GM12878 (cell line): Measurements from ENCODE around the gene ZNF837. TPM values are rescaled to one million over a fixed set of nuclear protein-coding genes. Genes with fewer than 3 reads are reported as not detected.
A peak's percentile ranks its signal among the peaks of the same experiment; 100 is the strongest.

Experiments used
- ATAC-seq: fragments of 200-7000 bp; cut with Tn5 transposase; 3 replicates; pipeline ENCODE4 v1.9.1; 2020; ENCODE audit warnings: mild to moderate bottlenecking, moderate library complexity
- BruUV-seq: library from RNA; stranded (reverse); fragments of 400-500 nt; replicated peaks from 2 replicates; lab custom pipeline; 2021; lab: Mats Ljungman, UMichigan
- CTCF ChIA-PET: fragments of 300-600 bp; sonication (Branson Sonifier 250); formaldehyde crosslinking; extraction: SDS; loops from one replicate; lab custom pipeline; 2021; ENCODE audit warnings: inconsistent platforms; lab: Yijun Ruan, JAX
- POLR2A ChIA-PET: fragments of 350-600 bp; formaldehyde crosslinking; extraction: SDS; loops from one replicate; lab custom pipeline; 2021; ENCODE audit warnings: inconsistent platforms; lab: Charles Lee
- RAD21 ChIA-PET: fragments of 300-600 bp; sonication (Branson Sonifier 250); formaldehyde crosslinking; loops from one replicate; lab custom pipeline; 2023; ENCODE audit warnings: antibody characterized with exemption; ENCODE audit not compliant: unreplicated experiment; lab: Charles Lee
- SMC1A ChIA-PET: fragments of 300-600 bp; sonication (Branson Sonifier 250); formaldehyde crosslinking; loops from one replicate; lab custom pipeline; 2023; ENCODE audit not compliant: unreplicated experiment, uncharacterized antibody; lab: Charles Lee
- DNase-seq: peaks from one replicate; pipeline ENCODE4 v3.0.0-alpha.2; 2011; ENCODE audit warnings: low read depth, low spot score
- FAIRE-seq: peaks from 3 replicates; lab custom pipeline; 2011; peaks lifted over from hg19 to GRCh38; lab: Jason Lieb, UNC
- H2AFZ ChIP-seq: 2 replicates; pipeline ENCODE4 v1.6.0; 2011; ENCODE audit warnings: low read depth, low read length, control low read depth; ENCODE audit not compliant: control insufficient read depth
- H3K27ac ChIP-seq: 2 replicates; pipeline ENCODE4 v1.5.1; 2011; ENCODE audit warnings: control low read depth; ENCODE audit not compliant: control insufficient read depth, insufficient read depth
- H3K27me3 ChIP-seq, 2 experiments: replicated peaks in 1 of 2; 2 replicates each; pipeline versions ENCODE4 v1.6.0 to v1.6.1; 2011; ENCODE audit warnings: low read length in 1 of 2; ENCODE audit not compliant: control insufficient read depth in 2 of 2, insufficient read depth in 2 of 2
- H3K36me3 ChIP-seq, 2 experiments: 2 replicates each; pipeline ENCODE4 v1.5.1; 2011; ENCODE audit warnings: low read length in 1 of 2; ENCODE audit not compliant: control insufficient read depth in 2 of 2, insufficient read depth in 2 of 2
- H3K4me1 ChIP-seq: 2 replicates; pipeline ENCODE4 v1.6.1; 2011; ENCODE audit warnings: mild to moderate bottlenecking, low read length, moderate library complexity, mixed read lengths; ENCODE audit not compliant: control insufficient read depth, insufficient read depth
- H3K4me2 ChIP-seq: 2 replicates; pipeline ENCODE4 v1.6.0; 2011; ENCODE audit warnings: control low read depth; ENCODE audit not compliant: control insufficient read depth, insufficient read depth
- H3K4me3 ChIP-seq: fragments of 200-600 bp; sonication (generic); 2 replicates; pipeline ENCODE4 v1.5.1; 2016
- H3K79me2 ChIP-seq: 2 replicates; pipeline ENCODE4 v1.6.0; 2011; ENCODE audit warnings: low read length; ENCODE audit not compliant: control insufficient read depth, insufficient read depth
- H3K9ac ChIP-seq: 2 replicates; pipeline ENCODE4 v1.8.0; 2011; ENCODE audit warnings: low read length, control low read depth, mixed read lengths; ENCODE audit not compliant: control insufficient read depth, insufficient read depth
- H3K9me3 ChIP-seq: replicated peaks from 3 replicates; pipeline ENCODE4 v1.5.1; 2011; ENCODE audit warnings: mild to moderate bottlenecking, low read length; ENCODE audit not compliant: control insufficient read depth, insufficient read depth
- H4K20me1 ChIP-seq: 2 replicates; pipeline ENCODE4 v1.6.0; 2011; ENCODE audit not compliant: control insufficient read depth, insufficient read depth
- BHLHE40 ChIP-seq, 2 experiments: fragments of 450-650 bp in 1 of 2; IDR thresholded peaks; 2 replicates each; pipeline ENCODE4 v1.6.1; 2011 to 2017; ENCODE audit warnings: low read depth in 2 of 2, borderline replicate concordance in 1 of 2, improper control_type of control experiment in 1 of 2, low read length in 1 of 2, mild to moderate bottlenecking in 1 of 2
- E4F1 ChIP-seq: fragments of 450-650 bp; IDR thresholded peaks from 2 replicates; pipeline ENCODE4 v1.6.1; 2018; ENCODE audit warnings: borderline replicate concordance, mild to moderate bottlenecking; ENCODE audit not compliant: partially characterized antibody
- GABPA ChIP-seq: IDR thresholded peaks from 2 replicates; pipeline ENCODE4 v1.6.1; 2014; ENCODE audit warnings: antibody characterized with exemption, low read depth, mild to moderate bottlenecking, inconsistent platforms
- MLLT1 ChIP-seq: fragments of 450-650 bp; IDR thresholded peaks from 2 replicates; pipeline ENCODE4 v1.6.1; 2016; ENCODE audit warnings: mild to moderate bottlenecking
- NKRF ChIP-seq: fragments of 450-650 bp; conservative IDR thresholded peaks from 2 replicates; pipeline ENCODE4 v1.6.1; 2017; ENCODE audit warnings: mild to moderate bottlenecking, moderate library complexity
- NR2C2 ChIP-seq: IDR thresholded peaks from 2 replicates; pipeline ENCODE4 v1.6.1; 2011; ENCODE audit warnings: borderline replicate concordance, low read depth; ENCODE audit not compliant: control insufficient read depth, insufficient read length
- PML ChIP-seq: IDR thresholded peaks from 2 replicates; pipeline ENCODE4 v1.6.1; 2012; ENCODE audit warnings: low read length, inconsistent platforms
- POLR2AphosphoS2 ChIP-seq: IDR thresholded peaks from 2 replicates; pipeline ENCODE4 v1.6.1; 2011; ENCODE audit warnings: low read depth, mild to moderate bottlenecking, low read length, improper control_type of control experiment, moderate library complexity
- RCOR1 ChIP-seq: conservative IDR thresholded peaks from 2 replicates; pipeline ENCODE4 v1.6.1; 2012; ENCODE audit warnings: low read depth, low read length, improper control_type of control experiment
- RUNX3 ChIP-seq: IDR thresholded peaks from 2 replicates; pipeline ENCODE4 v1.6.1; 2012; ENCODE audit warnings: low read length, inconsistent platforms
- SRF ChIP-seq, 2 experiments: IDR thresholded peaks; 2 replicates each; pipeline ENCODE4 v1.6.1; 2011; ENCODE audit warnings: low read depth in 2 of 2, low read length in 2 of 2, mild to moderate bottlenecking in 1 of 2, moderate library complexity in 1 of 2
- TAF1 ChIP-seq: IDR thresholded peaks from 2 replicates; pipeline ENCODE4 v1.6.1; 2011; ENCODE audit warnings: mild to moderate bottlenecking, low read depth, low read length, borderline replicate concordance
- TBL1XR1 ChIP-seq: IDR thresholded peaks from 2 replicates; pipeline ENCODE4 v1.6.1; 2012; ENCODE audit warnings: low read depth, low read length, improper control_type of control experiment
- ZNF217 ChIP-seq: fragments of 450-650 bp; IDR thresholded peaks from 2 replicates; pipeline ENCODE4 v1.6.1; 2017; ENCODE audit warnings: antibody characterized with exemption, mild to moderate bottlenecking
- WGBS: methylation state at CpG from one replicate; pipeline ENCODE4 v1.1.6; 2016; ENCODE audit warnings: low lambda C conversion rate; ENCODE audit not compliant: insufficient replicate concordance, insufficient coverage; ENCODE audit errors: missing lambda C conversion rate; 5-methylcytosine and 5-hydroxymethylcytosine counted together
- in situ Hi-C: fragments of 300-500 bp; cut with MboI; formaldehyde crosslinking; loops from 9 replicates; pipeline ENCODE4 v1.14.3; 2018; ENCODE audit warnings: mixed read lengths
- intact Hi-C: fragments of 100-400 bp; cut with micrococcal nuclease; formaldehyde crosslinking; loops from one replicate; pipeline ENCODE4 v1.14.2; 2022; ENCODE audit not compliant: unreplicated experiment
- polyA plus RNA-seq, 11 experiments: library from polyadenylated mRNA; depleted of rRNA in 4 of 11; unstranded in 6 of 11; stranded (reverse) in 5 of 11; fragments of >200 nt; fragmentation: Nextera tagmentation in 4 of 11; fragmentation: Illumina TruSeq in 1 of 11; extraction: Ambion mirVana in 4 of 11; extraction: Trizol in 1 of 11; gene quantifications; 1 replicate in 1 of 11; 2 replicates in 10 of 11; pipeline versions ENCODE4 v1.2.1 to v1.2.3, GENCODE V29; 2011 to 2016; ENCODE audit warnings: inconsistent platforms in 2 of 11, missing spikeins in 2 of 11, low read depth in 1 of 11
- total RNA-seq, 4 experiments: library from RNA; depleted of rRNA in 3 of 4; stranded (reverse); fragments of >200 nt in 3 of 4; fragmentation: Illumina TruSeq in 1 of 4; extraction: Trizol in 1 of 4; gene quantifications; 2 replicates each; pipeline versions ENCODE4 v1.2.1 to v1.2.3, GENCODE V29; 2013 to 2021
- TF ChIP-seq, protein P1 (sequence below): IDR thresholded peaks from 2 replicates; pipeline ENCODE4 v1.6.1; 2011; ENCODE audit warnings: low read depth, mild to moderate bottlenecking, low read length, moderate library complexity, borderline replicate concordance; ENCODE audit errors: extremely low read depth

The ZNF837 gene
- total and polyA plus RNA-seq, 10 of the 15 experiments (the other 5 are each of a cell fraction or from before 2014, with no cell fraction given) = 0.07 to 2.9 (median 2.0) TPM; not detected in 2

DNA sequence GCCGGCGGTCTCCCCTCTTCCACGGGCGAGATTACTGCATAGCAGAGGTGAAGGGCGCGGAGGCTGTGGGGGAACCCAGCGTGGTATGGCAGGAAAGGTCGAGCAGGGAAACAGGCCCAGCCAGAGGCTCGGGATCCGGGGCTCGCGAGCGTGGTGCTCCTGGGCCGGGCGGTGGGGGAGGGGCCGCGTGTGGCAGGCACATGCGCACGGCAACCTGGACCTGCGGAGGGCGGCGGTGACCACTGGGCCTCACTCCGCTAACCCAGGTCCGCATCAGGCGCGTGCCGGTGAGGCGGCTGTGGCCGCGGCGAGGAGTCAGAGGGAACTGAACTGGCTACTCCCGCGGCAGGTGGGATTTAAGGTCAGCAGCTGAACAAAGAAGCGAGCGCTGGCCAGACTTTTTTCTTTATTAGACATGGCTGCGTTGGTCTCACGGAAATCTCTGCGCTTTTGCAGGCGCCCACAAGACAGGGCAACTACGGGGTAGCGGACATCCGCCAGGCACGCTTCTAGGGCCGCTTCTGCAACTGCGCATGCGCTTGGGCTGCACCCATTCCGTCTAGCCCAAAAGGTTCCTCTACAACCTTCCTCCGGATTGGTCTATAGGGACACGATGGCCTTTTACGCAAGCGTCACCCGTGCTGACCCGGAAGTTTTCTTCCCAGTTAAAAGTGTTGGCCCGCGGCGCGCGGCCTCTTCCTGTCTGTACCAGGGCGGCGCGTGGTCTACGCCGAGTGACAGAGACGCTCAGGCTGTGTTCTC, 5.9 kb upstream of the ZNF837 start, which contains the start of gene RPS5:
RPS5 (plus strand) TSS at position 694 of the 762 bp plus-strand sequence. CDS start 869 bp downstream, outside the sequence.
- Histone ChIP-seq H3K4me3 (peak within 1 kb of the TSS; percentile 97), H3K27ac (peak within 1 kb of the TSS; percentile 97), H3K4me2 (peak within 1 kb of the TSS; percentile 88), H3K36me3 (peaks cover 0 to 14% of the 10 kb centered on the region in 2 experiments), H3K9ac (peak within 1 kb of the TSS; percentile 96), H3K27me3 (no peaks in the 10 kb centered on the region), H3K79me2 (peaks cover 44% of the 10 kb centered on the region), H3K4me1 (peaks cover 15% of the 10 kb centered on the region), H2AFZ (peak within 1 kb of the TSS; percentile 68), H3K9me3 (no peaks in the 10 kb centered on the region), H4K20me1 (no peaks in the 10 kb centered on the region)
- in situ Hi-C loops = no loop called here
- SMC1A ChIA-PET = interaction anchor here (1.5 kb wide), 1 partner anchor 23 kb away, joined by 3 read pairs; no protein-coding TSS in a partner anchor
- TSS peak; percentile 97 for BruUV-seq
- POLR2A ChIA-PET = interaction anchor here (1.5 kb wide), 1 partner anchor 102 kb away, joined by 4 read pairs; no protein-coding TSS in a partner anchor
- ATAC-seq (peak; percentile 90), FAIRE-seq (peak; percentile 93), DNase-seq (peak; percentile 96)
- RAD21 ChIA-PET = interaction anchor here (1.0 kb wide), 2 partner anchors 22 to 25 kb away, joined by 3 read pairs; partner anchors contain the start of gene ZNF584
- WGBS = 1% methylated on average over 58 of the region's 64 CpGs
- intact Hi-C loops = no loop called here
- CTCF ChIA-PET = interaction anchor here (0.6 kb wide), 1 partner anchor 56 kb away, joined by 3 read pairs; no protein-coding TSS in a partner anchor
- peak; percentile 92 to 95 for TF ChIP-seq BHLHE40 (IDR thresholded peaks at IDR 0.05; ENCODE audit: borderline replicate concordance in 1 of 2, low read depth in 2 of 2, low read length in 1 of 2)
- TF ChIP-seq RCOR1 = no peak; the same call in 1 of the 2 replicates
- TF ChIP-seq E4F1 = peak; percentile 53
- TF ChIP-seq SRF (IDR thresholded peaks at IDR 0.05; ENCODE audit: low read depth in 2 of 2, low read length in 2 of 2) = no peak
- TF ChIP-seq GABPA = peak; percentile 97
- TF ChIP-seq PML = peak; percentile 96
- TF ChIP-seq NR2C2 = peak; percentile 86
- TF ChIP-seq, protein P1, sequence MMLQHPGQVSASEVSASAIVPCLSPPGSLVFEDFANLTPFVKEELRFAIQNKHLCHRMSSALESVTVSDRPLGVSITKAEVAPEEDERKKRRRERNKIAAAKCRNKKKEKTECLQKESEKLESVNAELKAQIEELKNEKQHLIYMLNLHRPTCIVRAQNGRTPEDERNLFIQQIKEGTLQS = no peak
- TF ChIP-seq POLR2AphosphoS2 = peak; percentile 92
- peak; percentile 96 for TF ChIP-seq TAF1
- TF ChIP-seq ZNF217 = no peak
- peak; percentile 60 for TF ChIP-seq RUNX3
- peak; percentile 63 for TF ChIP-seq NKRF
- no peak for TF ChIP-seq TBL1XR1
- TF ChIP-seq MLLT1 = peak; percentile 49
